Lower leg skin (tissue), 3 donors: ENCODE results near the gene KCNQ4.

Experiments used
- CTCF ChIP-seq, 3 donors: fragments of 450-650 bp; IDR thresholded peaks; one replicate each; pipeline ENCODE4 v1.5.1; 2016; ENCODE audit warnings: antibody characterized with exemption in 3 of 3, mild to moderate bottlenecking in 3 of 3, moderate library complexity in 2 of 3
- POLR2A ChIP-seq, 2 donors: fragments of 450-650 bp; IDR thresholded peaks; one replicate each; pipeline ENCODE4 v1.6.1; 2016 to 2017; ENCODE audit warnings: antibody characterized with exemption in 2 of 2, mild to moderate bottlenecking in 1 of 2, moderate library complexity in 1 of 2

DNA sequence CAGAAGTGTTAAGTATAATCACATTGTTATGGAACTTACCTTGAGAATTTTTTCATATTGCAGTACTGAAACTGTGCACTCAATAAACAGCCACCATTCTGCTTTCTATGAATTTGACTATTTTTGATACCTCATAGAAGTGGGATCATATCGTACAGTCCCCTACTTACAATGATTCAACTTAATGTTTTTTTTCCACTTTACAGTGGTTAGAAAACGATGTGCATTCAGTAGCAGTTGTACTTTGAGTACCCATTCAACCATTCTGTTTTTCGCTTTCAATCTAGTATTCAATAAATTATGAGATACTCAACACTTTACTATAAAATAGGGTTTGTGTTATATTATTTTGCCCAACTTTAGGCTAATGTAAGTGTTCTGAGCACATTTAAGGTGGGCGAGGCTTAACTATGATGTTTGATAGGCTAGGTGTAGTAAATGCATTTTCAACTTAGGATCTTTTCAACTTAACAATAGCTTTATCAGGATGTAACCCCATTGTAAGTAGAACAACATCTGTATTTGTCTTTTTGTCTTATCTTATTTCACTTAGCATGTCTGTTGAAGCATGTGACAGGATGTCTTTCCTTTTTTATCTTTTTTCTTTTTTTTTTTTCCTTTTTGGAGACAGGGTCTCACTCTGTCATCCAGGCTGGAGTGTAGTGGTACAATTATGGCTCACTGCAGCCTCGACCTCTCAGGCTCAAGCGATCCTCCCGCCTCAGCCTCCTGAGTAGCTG is 42.4 kb upstream of the KCNQ4 start:
- no peak for TF ChIP-seq CTCF (IDR thresholded peaks at IDR 0.05)
- TF ChIP-seq POLR2A (IDR thresholded peaks at IDR 0.05): no peak
